HG03460 (cell line): ENCODE measurements around the gene HDAC4.

Experiments used
- ATAC-seq: cut with Tn5 transposase; IDR thresholded peaks from one replicate; pipeline ENCODE4 v1.9.1; 2021; ENCODE audit not compliant: unreplicated experiment

Gene HDAC4

DNA sequence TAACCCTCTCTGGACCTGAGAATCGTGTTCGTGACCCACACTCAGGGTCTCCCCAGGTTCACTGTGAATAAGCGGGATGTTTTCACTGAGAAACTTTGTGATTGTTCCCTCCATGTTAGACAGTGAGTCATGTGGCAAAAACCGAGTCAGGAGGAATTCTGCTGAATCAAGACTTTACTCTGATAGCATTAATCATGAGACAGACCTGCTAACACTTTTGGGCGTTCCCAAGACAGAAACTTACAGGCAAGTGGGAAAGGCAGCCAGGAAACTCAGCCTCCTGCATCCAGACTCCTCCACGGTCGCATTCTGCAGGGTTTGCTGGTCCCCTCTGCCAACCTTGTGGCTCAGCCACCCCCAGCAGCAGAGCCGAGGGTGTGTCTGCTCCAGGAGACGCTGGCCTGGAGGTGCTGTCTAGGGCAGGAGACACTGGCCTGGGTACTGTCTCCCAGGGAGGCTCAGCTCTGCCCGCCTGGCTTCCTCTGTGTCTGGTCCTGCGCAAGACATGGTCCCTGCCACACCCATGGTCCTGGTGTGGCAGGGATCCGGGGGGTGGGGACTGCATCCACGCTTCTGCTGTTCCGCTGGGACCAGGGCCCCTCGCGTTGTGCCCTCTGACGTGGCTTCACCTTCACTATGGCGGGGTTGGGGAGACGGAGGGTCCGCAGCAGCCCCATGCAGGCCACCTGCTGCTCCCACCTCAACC is 375.6 kb downstream of the HDAC4 start:
- no peak for ATAC-seq

DNA sequence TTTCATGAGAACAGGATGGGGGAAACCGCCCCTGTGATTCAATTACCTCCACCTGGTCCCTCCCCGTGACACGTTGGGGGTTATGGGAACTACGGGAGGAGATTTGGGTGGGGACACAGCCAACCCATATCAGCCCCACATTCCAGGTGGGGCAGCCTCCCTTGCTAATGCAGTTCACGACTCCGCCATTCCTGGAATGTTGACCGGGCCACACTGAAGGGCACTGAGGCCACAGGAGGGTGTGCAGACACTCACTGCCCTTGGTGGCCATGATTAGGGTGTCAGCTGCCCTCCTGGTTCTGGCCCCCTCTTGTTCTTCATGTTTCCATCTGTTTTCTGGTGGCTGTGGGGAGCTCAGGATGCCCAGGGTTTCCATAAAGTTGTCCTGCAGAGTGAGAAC is 376.6 kb downstream of the HDAC4 start:
- no peak for ATAC-seq

DNA sequence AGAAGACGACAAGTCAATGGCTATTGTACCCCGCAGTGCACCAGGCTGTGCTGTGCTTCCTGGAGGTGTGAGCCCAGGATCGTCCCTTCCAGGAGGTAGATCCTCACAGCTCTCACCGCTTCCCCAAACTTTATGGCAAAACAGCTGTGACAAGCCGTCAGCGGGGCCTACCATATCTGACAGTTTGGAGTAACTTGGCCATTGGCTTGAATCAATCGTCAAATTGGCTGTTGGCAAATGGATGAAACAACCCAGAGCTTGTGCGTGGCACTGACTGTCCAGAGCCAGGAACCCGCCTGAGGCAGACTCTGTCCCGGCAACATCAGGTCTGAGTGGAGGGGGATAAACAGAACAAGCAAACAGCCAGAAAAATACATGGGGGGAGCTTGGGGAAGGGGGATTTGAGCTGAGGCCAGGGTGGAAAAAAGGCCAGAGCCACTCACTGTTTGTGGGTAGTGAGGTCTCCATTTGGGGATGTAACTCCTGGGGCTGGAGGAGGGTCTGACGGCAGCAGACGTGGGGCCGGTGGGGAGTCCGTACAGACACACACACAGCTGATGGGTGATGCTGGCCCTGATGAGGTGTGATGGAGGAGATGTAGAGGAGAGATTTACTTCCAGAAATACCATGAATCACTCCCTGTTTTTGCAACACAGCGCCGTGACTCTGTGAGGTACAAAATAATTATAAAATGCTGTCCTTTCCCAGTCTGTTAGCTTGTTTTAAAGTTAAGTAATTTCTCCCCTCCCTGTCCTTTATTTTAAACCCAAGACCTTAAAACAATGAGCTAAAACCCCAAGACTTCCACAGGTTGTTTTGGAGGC is 378.2 kb downstream of the HDAC4 start:
- no peak for ATAC-seq

DNA sequence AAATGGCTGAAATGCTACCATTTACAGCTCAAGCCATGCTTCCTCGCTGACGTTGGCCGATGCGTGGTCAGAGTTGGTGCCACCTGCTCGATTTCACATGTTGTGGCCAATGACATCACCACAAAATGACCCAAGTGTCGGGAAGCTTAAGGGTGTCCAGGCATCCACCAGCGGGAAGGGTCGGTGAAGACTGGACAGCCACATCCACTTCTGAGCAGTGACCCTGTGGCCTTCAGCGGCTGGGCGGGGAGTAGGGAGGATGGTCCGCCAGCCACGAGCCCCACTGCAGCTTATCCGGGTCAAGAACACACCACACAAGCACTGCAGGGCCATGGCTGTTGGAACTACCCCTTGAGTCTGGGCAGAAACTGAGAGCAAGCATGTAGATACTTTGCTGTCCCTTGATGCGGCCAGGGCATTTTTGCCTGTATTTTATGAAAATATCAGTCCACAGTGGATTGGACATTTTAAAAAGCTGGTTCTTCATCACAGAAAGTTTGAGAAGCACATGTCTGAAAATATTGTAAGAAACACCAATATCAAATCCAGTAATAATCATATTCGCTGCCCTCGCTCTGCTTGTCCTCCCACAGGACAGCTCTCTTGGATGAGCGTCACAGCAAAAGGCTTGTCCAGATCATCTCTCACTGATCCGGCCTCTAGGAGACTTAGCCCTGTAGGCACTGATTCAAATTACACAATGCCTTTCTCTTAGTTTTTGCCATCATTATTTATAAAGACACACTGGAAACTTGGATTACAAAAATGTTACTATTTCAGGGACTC is 379.0 kb downstream of the HDAC4 start:
- no peak for ATAC-seq

DNA sequence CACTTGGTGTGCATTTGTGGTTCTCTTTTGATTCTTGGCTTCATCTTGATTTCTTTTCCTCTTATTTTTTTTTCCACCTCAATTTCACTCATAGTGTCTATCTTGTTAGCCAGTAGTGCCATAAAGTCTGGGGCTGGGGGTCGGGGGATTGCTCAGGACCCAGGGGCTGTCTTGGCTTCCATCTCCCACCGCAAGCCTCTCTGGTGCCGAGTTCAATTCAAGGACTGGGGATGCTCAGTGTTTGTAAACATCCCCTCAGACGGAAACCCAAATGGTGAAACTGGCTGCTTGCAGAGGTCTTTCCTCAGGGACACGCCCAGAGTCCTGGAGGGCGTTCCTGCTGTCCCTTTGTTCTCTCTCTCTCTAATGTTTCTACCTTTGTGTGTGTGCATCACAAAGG is 379.6 kb downstream of the HDAC4 start:
- ATAC-seq: no peak

DNA sequence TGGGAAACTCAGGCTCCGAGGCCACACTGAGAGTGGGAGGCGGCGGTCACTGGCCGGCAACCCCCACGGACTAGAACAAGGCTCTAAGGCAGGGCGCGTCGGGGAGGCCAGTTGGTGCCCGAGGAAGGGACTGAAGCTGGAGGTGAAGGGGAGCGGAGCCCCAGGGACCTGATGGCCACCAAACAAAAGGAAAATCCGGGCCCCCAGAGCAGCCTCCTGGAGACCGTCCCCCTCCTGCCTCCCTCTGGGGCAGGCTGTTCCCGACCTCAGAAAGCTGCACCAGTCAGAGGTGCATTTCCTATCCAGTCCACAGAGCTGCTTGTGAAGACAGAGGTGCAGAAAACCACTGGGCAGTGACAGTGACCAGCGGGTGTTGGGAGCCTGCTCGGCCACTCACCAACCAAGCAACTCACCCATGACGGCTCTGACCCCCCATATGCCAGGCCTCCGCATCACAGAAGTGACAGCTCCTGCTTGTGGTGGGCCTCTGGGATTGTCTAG is 380.2 kb downstream of the HDAC4 start:
- ATAC-seq: no peak

DNA sequence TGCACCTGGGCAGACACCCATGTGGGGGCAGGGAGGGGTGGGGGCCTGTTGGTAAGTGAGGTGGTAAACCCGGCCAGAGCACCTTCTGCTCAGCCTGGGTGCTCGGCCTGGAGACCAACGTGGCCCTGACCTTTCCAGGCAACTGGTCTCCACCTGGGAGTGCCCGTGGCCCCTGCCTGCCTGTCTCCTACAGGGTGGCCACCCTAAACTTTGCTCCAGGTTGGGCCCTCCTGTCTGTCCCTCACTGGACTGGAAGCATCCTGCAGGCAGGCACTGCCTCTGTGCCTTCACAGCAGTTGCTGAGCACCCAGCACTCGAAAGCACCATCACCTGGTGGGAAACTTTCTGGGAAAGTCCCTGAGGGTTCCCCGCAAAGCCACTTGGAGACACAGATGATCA is 381.6 kb downstream of the HDAC4 start:
- no peak for ATAC-seq

DNA sequence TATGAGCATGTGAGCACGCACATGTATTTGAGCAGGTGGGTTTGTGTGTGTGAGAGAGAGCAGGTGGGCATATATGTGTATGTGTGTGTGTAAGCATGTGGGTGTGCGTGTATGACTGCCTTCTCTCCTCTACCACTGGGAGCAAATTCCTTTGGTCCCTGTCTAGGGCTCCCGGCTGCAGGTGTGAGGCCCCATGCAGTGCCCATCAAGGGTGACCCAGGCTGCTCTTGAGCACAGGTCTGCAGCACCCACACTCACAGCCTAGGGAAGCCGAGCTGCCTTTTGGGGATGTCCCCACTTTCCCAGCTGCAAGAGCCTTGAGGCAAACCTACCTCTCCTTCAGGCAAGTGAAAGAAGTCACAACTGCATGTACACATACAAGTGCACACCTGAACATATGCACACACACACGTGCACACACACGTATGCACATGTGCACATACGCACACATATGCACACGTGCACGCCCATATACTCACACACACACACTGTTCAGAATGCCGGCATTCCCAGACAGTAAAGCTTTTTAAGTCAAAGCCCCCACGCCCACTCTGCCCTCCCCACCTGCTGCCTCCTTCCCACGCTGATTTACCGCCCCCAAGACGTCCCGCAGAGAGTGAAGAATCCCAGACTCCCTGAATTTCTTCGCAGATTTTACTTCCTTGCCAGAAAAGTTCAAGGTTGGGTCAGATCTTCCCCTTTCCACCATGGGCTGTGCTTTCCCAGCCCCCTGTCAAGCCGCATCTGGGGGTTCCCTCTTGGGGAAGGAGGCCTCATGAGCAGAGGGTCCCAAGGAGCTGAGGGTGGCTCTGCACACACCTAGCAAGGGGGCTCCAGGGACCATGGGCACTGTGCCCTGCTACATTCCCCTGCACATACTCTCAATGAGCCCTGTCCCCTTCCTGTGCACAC is 382.3 kb downstream of the HDAC4 start:
- no peak for ATAC-seq

DNA sequence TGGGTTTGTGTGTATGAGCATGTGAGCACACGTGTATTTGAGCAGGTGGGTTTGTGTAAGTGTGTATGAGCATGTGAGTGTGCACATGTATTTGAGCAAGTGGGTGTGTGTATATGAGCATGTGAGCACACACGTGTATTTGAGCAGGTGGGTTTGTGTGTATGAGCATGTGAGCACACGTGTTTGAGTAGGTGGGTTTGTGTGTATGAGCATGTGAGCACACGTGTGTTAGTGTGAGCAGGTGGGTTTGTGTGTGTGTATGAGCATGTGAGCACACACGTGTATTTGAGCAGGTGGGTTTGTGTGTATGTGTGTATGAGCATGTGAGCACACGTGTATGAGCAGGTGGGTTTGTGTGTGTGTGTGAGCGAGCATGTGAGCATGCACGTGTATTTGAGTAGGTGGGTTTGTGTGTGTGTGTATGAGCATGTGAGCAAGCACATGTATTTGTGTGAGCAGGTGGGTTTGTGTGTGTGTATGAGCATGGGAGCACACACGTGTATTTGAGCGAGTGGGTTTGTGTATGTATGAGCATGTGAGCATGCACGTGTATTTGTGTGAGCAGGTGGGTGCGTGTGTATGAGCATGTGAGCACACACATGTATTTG is 383.2 kb downstream of the HDAC4 start:
- no peak for ATAC-seq

DNA sequence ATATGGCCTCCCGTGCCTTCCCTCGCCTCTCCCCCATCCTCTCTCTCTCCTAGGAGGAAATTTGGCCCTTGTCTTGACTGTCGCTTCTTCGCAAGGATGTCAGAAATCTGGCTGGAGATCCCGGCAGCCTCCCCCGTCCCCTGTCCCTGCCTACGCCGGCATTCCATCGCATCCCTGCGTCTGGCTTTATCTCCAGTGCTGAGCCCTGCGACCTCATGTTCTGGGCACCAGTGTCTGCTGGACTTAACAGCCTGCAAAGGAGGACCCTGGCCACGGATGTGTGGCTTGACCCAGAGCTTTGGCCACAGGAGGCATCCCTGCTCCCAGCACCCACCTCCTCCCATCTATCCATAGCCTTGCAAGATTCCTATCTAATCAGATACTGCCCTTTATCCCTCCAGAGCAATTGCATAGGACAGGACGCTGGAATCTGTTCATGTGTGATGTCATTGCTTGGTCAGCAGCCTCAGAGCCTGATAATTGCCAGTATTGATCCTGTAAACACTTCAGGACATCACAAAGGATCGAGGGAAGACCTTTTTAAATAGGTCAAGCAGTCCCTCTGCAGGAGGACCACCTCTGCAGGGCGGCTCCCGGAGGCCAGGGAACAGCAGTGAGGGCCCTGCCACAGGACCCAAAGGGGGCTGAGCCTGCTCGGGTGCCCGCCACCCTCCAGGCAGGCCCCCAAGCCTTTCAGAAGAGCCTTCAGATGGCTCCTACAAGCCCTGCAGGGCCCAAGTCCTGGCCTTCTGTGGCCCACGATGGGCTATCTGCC is 384.7 kb downstream of the HDAC4 start:
- no peak for ATAC-seq

DNA sequence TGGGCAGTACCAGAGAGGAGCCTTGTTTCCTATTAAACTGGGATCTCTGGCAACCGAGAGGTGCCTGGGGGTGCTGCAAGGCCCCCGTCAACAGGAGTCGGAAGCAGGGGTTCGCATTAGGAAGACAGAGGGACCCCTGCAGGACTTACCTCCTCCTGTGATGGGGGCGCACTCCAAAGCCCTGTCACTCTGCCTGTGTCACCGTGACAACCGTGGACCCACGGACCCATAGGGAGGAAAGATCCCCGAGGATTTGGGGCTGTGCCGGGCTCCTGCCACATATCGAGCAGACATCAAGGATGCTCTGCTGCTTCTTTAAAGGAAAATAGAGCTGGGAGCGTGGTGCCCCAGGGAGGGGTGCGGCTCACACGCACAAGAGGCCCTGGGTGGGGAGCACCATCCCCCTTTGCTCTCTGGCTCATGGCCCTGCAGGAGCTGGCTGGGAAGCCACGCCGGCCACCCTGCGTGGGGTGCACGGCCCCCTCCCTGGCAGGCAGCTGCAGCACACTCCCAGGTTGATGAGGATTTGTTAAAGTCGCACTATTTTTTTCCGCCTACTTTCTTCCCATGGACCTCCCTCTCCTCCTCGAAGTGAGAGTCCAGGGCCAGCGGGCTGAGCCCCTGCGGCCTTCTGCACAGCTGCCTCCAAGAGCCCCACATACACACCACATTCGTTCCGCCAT is 385.5 kb downstream of the HDAC4 start:
- ATAC-seq: no peak

DNA sequence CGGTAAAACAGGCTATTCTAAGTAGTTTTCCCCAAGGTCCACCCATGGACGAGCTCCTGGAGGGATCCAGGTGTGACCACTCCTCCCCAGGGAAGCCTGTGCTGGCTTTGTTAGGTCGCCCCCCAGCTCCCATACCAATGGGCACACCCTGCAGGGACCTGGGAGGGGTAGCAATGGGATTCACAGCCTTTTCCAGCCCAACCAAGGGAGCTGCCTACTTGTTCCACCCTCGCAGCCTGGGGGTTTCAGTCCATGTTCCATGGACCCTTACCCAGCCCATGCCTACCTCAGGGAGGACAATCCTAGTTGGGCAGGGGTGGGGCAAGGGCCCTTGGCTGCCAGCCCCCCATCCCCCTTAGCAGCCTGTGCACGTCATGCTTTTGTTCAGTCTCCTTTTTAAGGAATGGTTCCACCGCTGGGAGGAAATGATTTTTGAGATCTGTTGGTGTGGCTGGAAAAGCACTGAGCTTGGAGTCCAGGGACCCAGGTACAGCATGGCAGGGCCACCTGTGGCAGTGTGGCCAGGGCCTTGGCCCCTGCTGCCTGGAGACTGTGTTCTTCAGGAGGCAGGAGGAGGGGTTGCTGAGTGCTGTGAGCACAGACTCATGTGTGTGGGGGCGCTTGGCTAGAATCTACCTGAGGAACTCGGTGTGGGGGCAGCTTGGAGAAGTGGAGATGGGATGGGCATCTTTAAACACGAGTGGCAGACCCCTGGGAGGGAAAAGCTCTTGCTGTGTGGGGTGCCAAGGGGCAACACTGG is 386.2 kb downstream of the HDAC4 start:
- ATAC-seq: no peak

DNA sequence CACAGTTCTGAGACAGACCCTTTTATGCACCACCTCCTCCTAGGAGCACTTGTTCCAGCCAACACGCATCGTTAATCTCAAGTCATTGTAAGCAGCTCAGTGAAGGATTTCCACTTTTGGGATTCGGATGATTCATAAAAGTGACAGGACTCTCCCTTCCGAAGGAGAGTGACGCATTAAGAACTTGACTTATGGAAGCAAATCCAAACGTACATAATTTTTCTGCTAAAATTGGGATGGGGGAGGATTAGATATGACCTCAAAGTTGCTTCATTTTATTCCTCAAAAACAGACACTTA is 387.2 kb downstream of the HDAC4 start:
- ATAC-seq: no peak

DNA sequence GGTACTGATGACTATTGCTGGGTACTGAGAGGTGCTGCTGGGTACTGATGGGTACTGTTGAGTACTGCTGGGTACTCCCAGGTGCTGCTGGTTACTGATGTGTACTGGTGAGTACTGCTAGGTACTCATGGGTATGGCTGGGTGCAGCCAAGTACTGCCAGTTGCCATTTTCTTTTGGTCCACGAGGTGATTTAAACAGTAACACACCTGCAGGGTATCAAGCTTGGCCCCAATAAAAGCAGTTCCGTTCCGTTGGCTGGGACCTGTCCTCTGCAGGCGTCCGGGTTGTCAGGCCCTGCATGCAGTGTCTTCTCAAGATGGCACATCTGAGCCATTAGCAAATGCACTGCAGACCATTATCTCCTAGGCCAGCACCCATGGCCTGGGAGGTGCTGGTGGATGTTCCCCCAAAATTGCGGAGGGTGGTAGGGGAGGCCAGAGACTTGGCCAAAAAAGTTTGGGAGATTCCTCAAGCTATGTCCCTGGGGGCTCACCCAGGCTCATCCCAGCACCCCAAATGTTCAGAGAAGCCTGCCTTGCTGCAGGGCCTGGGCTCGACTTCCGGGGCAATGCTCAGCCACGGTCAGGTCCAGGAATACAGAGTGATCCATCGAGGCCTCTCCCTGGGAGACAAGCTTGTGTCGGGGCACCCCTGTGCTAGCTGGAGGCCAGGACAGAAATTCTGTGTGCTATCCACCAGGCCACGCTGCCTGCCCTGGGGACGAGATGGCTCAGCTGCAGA is 387.7 kb downstream of the HDAC4 start:
- no peak for ATAC-seq

DNA sequence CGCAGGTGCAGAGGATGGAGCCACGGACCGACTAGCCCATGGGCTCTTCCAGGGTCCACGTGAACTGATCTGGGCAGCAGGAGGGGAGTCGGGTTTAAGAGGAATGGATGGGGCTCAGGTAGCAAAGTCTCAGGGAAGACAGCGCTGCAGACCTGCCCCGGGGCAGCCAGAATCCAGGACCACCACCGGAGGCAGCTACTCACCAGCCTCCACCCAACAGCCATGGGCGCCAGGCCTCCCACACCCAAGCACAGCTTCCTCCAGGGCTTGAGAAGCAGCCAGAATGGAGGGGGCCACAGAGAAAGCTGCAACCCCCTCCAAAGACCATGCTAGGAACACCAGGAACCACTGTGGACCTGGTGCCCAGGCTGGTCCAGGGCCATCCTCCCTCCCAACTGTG is 388.6 kb downstream of the HDAC4 start:
- ATAC-seq: no peak

DNA sequence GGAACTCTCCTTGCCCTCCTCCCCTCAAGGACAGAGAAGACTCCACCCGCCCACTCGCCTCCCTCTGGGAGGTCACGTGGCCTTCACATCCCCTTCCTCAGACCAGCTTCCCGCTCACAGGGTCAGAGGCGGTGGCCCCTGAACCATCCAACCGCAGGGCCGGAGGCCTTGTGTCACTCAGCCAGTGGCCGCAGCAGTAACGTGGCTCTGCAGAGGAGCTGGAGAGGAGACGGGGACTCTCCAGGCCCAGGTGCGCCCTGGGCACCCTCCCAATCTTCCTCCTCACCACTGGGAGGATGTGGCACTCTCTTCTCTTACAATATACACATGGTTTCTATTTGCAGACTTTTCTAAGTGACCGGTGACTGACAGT is 391.2 kb downstream of the HDAC4 start:
- ATAC-seq: no peak

DNA sequence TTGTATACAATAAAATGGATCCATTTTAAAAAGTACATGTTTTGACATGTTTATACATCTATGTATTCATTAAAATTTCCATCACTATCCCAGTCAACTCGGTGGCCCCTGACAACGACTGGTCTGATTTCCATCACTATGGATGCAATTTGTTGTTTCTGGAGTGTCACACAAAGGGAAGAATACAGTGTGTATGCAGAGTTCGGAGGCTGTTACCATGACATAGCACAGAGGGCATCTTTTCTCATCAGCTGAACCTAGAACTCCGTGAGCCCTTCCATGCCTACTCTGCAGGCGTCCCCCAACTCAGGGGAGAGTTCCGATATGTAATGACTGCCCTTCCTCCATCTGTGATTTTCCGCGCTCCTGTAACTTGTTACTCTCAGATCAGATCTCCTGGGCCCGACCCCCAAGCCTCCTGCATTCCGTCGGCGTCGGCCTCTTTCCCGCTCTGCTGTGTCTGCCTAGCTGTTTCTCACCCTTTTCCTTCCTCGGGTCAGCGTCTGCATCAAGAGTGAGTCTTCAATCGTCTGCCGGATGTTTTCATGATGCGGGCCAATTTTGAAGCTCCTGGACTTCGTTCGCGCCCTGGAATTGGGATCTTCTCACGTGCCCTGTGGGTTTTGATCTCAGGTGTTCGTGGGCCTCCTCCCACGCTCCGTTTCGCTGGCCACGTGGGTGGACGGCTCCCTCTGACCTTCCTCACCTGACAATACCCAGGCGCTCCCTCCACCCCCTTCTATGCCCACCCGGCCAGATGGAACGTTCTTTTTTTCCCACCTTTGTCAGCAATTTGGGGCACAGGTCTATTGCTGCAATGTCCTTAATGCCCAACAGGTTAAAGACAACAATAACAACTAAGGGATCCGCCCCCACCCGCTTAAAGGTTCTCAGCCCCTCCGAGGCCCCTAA is 391.9 kb downstream of the HDAC4 start:
- ATAC-seq: no peak
